Activated CD4-positive, alpha-beta T cell treated with anti-CD3 and anti-CD28 coated beads, Interleukin-2, amount 50 U/mL, for 4 hours (primary cell): Measurements from ENCODE around the gene SFTPA2.
"Not testable (repeated sequence)": the region's sequence is repeated elsewhere in the genome, so short reads cannot be mapped to it uniquely, and the experiment has no call there.

Experiments
- DNase-seq, 2 experiments: peaks; one replicate each; pipeline ENCODE4 v3.0.0-alpha.2; 2020

The SFTPA2 gene

GRCh38 chr10:79560160-79560709 lies at the start of gene SFTPA2:
Gene SFTPA2 (minus strand): TSS chr10:79560407. CDS start chr10:79559483, 924 bp downstream.
- DNase-seq, result no peak

- DNase-seq, result peak; percentile 13 to 24
Observed at GRCh38 chr10:79608505-79609375, 48.5 kb upstream of the SFTPA2 start.

- DNase-seq, result no peak
Observed at GRCh38 chr10:79605308-79605707, 45.1 kb upstream of the SFTPA2 start.

- DNase-seq, result no peak
Observed at GRCh38 chr10:79604294-79604693, 44.1 kb upstream of the SFTPA2 start.

GRCh38 chr10:79602953-79603352 lies 42.7 kb upstream of the SFTPA2 start:
- no peak for DNase-seq

GRCh38 chr10:79601939-79602338 lies 41.7 kb upstream of the SFTPA2 start:
- no peak for DNase-seq

GRCh38 chr10:79599644-79600043 lies 39.4 kb upstream of the SFTPA2 start:
- DNase-seq, result not testable (repeated sequence)

- DNase-seq, result no peak
Observed at GRCh38 chr10:79595510-79595909, 35.3 kb upstream of the SFTPA2 start.

- DNase-seq, result not testable (repeated sequence)
Observed at GRCh38 chr10:79594565-79594964, 34.4 kb upstream of the SFTPA2 start.

GRCh38 chr10:79593377-79593776 lies 33.2 kb upstream of the SFTPA2 start:
- DNase-seq, result no peak

GRCh38 chr10:79588800-79589199 lies 28.6 kb upstream of the SFTPA2 start:
- DNase-seq, result no peak

GRCh38 chr10:79586933-79587332 lies 26.7 kb upstream of the SFTPA2 start:
- DNase-seq, result no peak

- DNase-seq, result no peak
Observed at GRCh38 chr10:79585870-79586527, 25.8 kb upstream of the SFTPA2 start.

GRCh38 chr10:79583488-79584024 lies 23.3 kb upstream of the SFTPA2 start:
- no peak for DNase-seq

- not testable (repeated sequence) for DNase-seq
Observed at GRCh38 chr10:79582954-79583353, 22.7 kb upstream of the SFTPA2 start.

- DNase-seq, result no peak
Observed at GRCh38 chr10:79582096-79582495, 21.9 kb upstream of the SFTPA2 start.

- DNase-seq, result no peak
Observed at GRCh38 chr10:79581044-79581443, 20.8 kb upstream of the SFTPA2 start.

GRCh38 chr10:79579361-79579760 lies 19.2 kb upstream of the SFTPA2 start:
- DNase-seq, result no peak

- DNase-seq, result not testable (repeated sequence)
Observed at GRCh38 chr10:79570624-79571023, 10.4 kb upstream of the SFTPA2 start.

- DNase-seq, result no peak
Observed at GRCh38 chr10:79563426-79563825, 3.2 kb upstream of the SFTPA2 start.

- peak; percentile 51 for DNase-seq
Observed at GRCh38 chr10:79562135-79562756, 2.0 kb upstream of the SFTPA2 start.

GRCh38 chr10:79561257-79561656 lies 1.1 kb upstream of the SFTPA2 start:
- no peak for DNase-seq

GRCh38 chr10:79559726-79560125 lies 481 bp downstream of the SFTPA2 start:
- DNase-seq, result no peak
